Measurements from ENCODE around the gene CGAS. TPM values are rescaled to one million over a fixed set of nuclear protein-coding genes. Genes with fewer than 3 reads are reported as not detected.
"Not testable (repeated sequence)": the region's sequence is repeated elsewhere in the genome, so short reads cannot be mapped to it uniquely, and the experiment has no call there.

Gene CGAS
- total RNA-seq, 4 donors from 2014 or later: 1.8 to 11.2 (median 4.0) TPM

DNA sequence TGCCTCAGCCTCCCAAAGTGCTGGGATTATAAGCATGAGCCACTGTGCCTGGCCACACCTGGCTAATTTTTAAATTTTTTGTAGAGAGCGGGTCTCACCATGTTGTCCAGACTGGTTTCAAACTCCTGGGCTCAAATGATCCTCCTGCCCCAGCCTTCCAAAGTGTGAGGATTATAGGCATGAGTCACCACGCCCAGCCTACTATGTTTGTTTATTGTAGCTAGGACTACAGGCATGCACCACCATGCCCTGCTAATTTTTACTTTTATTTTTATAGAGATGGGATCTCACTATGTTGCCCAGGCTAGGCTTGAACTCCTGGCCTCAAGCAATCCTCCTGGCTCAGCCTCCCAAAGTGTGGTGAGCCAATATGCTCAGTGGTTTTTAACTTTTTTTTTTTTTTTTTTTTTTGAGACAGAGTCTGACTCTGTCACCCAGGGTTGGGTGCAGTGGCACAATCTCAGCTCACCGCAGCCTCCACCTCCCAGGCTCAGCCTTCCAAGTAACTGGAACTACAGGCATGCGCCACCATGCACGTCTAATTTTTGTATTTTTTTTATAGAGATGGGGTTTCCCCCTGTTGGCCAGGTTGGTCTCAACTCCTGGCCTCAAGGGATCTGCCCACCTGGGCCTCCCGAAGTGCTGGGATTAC is 69.5 kb downstream of the CGAS start:
- no peak for DNase-seq
- no peak overlapping the region for H3K27ac ChIP-seq
- TF ChIP-seq EP300 (IDR thresholded peaks at IDR 0.05; ENCODE audit: low read depth) (no peak), POLR2A (IDR thresholded peaks at IDR 0.05) (no peak), CTCF (IDR thresholded peaks at IDR 0.05) (no peak), POLR2AphosphoS5 (IDR thresholded peaks at IDR 0.05) (no peak)
- no peaks in the 10 kb centered on the region for H3K9me3 ChIP-seq
- H3K27me3 ChIP-seq: no peaks in the 10 kb centered on the region
- intact Hi-C loops (cut with DNase I; ENCODE audit: low total_unique reads): no loop called here
- H3K36me3 ChIP-seq: no peaks in the 10 kb centered on the region
- H3K4me1 ChIP-seq: no peaks in the 10 kb centered on the region
- no peak overlapping the region for H3K4me3 ChIP-seq
- in situ Hi-C loops (cut with MboI; ENCODE audit: low pct_ligation_motif_present in 1 of 4, low pct_unique_long_range_greater_than_20kb in 1 of 4, low sequenced_read_pairs in 3 of 4): no loop called here
- WGBS, 2 donors (ENCODE audit: low coverage in 1 of 2): 76 to 90% methylated on average over 2 to 6 of the region's 6 CpGs

GRCh38 chr6:73381531-73381930 is 70.6 kb downstream of the CGAS start:
- intact Hi-C loops (cut with DNase I; ENCODE audit: low total_unique reads); DNase-seq; H3K27ac ChIP-seq; H3K36me3 ChIP-seq; H3K27me3 ChIP-seq; in situ Hi-C loops (cut with MboI; ENCODE audit: low pct_ligation_motif_present in 1 of 4, low pct_unique_long_range_greater_than_20kb in 1 of 4, low sequenced_read_pairs in 3 of 4); H3K4me3 ChIP-seq; H3K4me1 ChIP-seq; H3K9me3 ChIP-seq: not testable (repeated sequence)
- 93 to 100% methylated on average over 3 to 10 of the region's 10 CpGs for WGBS, 2 donors (ENCODE audit: low coverage in 1 of 2)

DNA sequence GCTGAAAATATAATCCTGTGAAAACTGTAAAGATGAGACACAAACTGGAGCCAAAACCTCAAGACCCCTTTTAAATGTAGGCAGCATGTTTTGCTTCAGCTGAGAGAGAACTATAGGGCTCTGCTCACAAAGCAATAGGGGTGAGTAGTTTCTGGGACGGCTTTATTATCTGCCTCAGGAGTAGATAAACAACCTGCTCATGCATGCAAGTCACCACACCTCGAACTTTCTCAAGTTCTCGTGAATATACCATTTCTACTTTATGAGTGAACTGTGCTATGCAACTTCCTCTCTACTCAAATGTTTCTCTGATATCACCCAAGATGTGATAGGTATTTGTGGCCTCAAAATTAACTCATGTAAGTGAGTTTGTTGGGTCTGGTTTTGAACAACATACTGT is 74.9 kb downstream of the CGAS start:
- H3K27ac ChIP-seq: no peak overlapping the region
- no peaks in the 10 kb centered on the region for H3K4me1 ChIP-seq
- H3K4me3 ChIP-seq: no peak overlapping the region
- no peaks in the 10 kb centered on the region for H3K9me3 ChIP-seq
- no peak for TF ChIP-seq EP300 (IDR thresholded peaks at IDR 0.05; ENCODE audit: low read depth)
- no peak for TF ChIP-seq CTCF (IDR thresholded peaks at IDR 0.05)
- no peak for TF ChIP-seq POLR2AphosphoS5 (IDR thresholded peaks at IDR 0.05)
- no peak for TF ChIP-seq POLR2A (IDR thresholded peaks at IDR 0.05)
- no peak for DNase-seq
- no peaks in the 10 kb centered on the region for H3K27me3 ChIP-seq
- 37% methylated on average over 3 of the region's 3 CpGs; no CpG with 5 or more reads in 1 of the 2 donors for WGBS, 2 donors (ENCODE audit: low coverage in 1 of 2)
- no peaks in the 10 kb centered on the region for H3K36me3 ChIP-seq
- in situ Hi-C loops (cut with MboI; ENCODE audit: low pct_ligation_motif_present in 1 of 4, low pct_unique_long_range_greater_than_20kb in 1 of 4, low sequenced_read_pairs in 3 of 4) (no loop called here), intact Hi-C loops (cut with DNase I; ENCODE audit: low total_unique reads) (no loop called here)

DNA sequence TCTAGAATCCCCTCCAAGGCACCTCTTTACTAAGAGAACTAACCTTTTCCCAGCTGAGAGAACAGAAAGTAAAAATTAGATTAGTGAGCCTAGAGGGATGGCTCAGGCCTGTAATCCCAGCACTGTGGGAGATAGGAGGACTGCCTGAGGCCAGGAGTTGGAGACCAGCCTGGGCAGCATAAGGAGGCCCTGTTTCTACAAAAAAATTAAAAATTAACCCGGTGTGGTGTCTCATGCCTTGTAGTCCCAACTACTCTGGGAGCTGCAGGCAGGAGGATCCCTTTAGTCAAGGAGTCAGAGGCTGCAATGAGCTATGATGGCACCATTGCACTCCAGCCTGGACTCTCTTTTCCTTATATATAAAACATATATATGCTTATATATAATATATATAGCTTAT is 76.9 kb downstream of the CGAS start:
- Histone ChIP-seq H3K36me3 (no peaks in the 10 kb centered on the region), H3K9me3 (no peaks in the 10 kb centered on the region), H3K27ac (no peak overlapping the region), H3K4me1 (no peaks in the 10 kb centered on the region), H3K4me3 (no peak overlapping the region), H3K27me3 (no peaks in the 10 kb centered on the region)
- TF ChIP-seq EP300 (IDR thresholded peaks at IDR 0.05; ENCODE audit: low read depth) (no peak), POLR2A (IDR thresholded peaks at IDR 0.05) (no peak), POLR2AphosphoS5 (IDR thresholded peaks at IDR 0.05) (no peak), CTCF (IDR thresholded peaks at IDR 0.05) (no peak)
- DNase-seq: no peak
- in situ Hi-C loops (cut with MboI; ENCODE audit: low pct_ligation_motif_present in 1 of 4, low pct_unique_long_range_greater_than_20kb in 1 of 4, low sequenced_read_pairs in 3 of 4) (no loop called here), intact Hi-C loops (cut with DNase I; ENCODE audit: low total_unique reads) (no loop called here)
- WGBS, 2 donors (ENCODE audit: low coverage in 1 of 2): 40 to 84% methylated on average over 1 of the region's 1 CpG

Small RNA genes lying within 50 kb of the gene (small RNA-seq; reads per million reads assigned to genes)
- 0 to 0.55 (median 0) reads per million in 4 donors for gene RN7SL827P
- gene RNU6-975P: 0 reads per million in 4 donors

Other genes with a start within 250 kb of the CGAS start
- gene KHDC1L, start 226.8 kb downstream of the CGAS start, total RNA-seq: not detected
- gene KHDC1, start 189.1 kb downstream of the CGAS start, total RNA-seq: 1 to 10 TPM in 2 of 4 donors, not detected in 2; 1.1 to 2.1 TPM
- not detected for gene DPPA5, start 98.0 kb downstream of the CGAS start, total RNA-seq
- gene KHDC3L, start 89.6 kb downstream of the CGAS start, total RNA-seq: not detected
- not detected for gene OOEP, start 82.4 kb downstream of the CGAS start, total RNA-seq
- 1 to 10 TPM in 2 of 4 donors, not detected in 2; 1.2 to 2.6 TPM for gene DDX43, start 57.5 kb downstream of the CGAS start, total RNA-seq
- gene MTO1, start 9.4 kb upstream of the CGAS start, total RNA-seq: 10 to 100 TPM in 3 of 4 donors, 1 to 10 TPM in 1; 9.6 to 27.7 (median 22.2) TPM
- gene EEF1A1, start 68.7 kb upstream of the CGAS start, total RNA-seq: 1,000 to 10,000 TPM; 2,654 to 8,743 (median 5,443) TPM
- 10 to 100 TPM; 13.7 to 57.3 (median 32.8) TPM for gene SLC17A5, start 201.7 kb upstream of the CGAS start, total RNA-seq
- 1 to 10 TPM; 1.9 to 7.4 (median 4.8) TPM for gene CD109, start 243.9 kb upstream of the CGAS start, total RNA-seq